GM13977 (cell line): ENCODE results near the gene CDH24.

Experiments used
- DNase-seq: peaks from one replicate; pipeline ENCODE4 v3.0.0; 2012; ENCODE audit warnings: low spot score
- CTCF ChIP-seq: IDR thresholded peaks from 2 replicates; pipeline ENCODE4 v1.5.1; 2012; ENCODE audit warnings: mild to moderate bottlenecking, control low read depth; ENCODE audit not compliant: insufficient read depth; ENCODE audit errors: extremely low read depth, missing control alignments
- in situ Hi-C: fragments of 300-500 bp; cut with MboI; formaldehyde crosslinking; loops from one replicate; pipeline ENCODE4 v1.12.0; 2022; ENCODE audit warnings: low sequenced_read_pairs, low pct_unique_long_range_greater_than_20kb, mixed read lengths, inconsistent platforms; ENCODE audit not compliant: unreplicated experiment

CDH24 gene

GRCh38 chr14:23002592-23002991, 54.7 kb downstream of the CDH24 start:
- no peak for DNase-seq
- TF ChIP-seq CTCF = no peak
- in situ Hi-C loops = no loop called here

- in situ Hi-C loops = no loop called here
- no peak for TF ChIP-seq CTCF
- DNase-seq = no peak
Observed at GRCh38 chr14:23000860-23001259, 56.5 kb downstream of the CDH24 start.

- no peak for DNase-seq
- no peak for TF ChIP-seq CTCF
- in situ Hi-C loops = no loop called here
Observed at GRCh38 chr14:22998329-22999012, 58.8 kb downstream of the CDH24 start.

GRCh38 chr14:22997676-22998323, 59.5 kb downstream of the CDH24 start:
- in situ Hi-C loops = no loop called here
- no peak for DNase-seq
- TF ChIP-seq CTCF = no peak
